Measurements from ENCODE around the gene OPHN1. TPM values are rescaled to one million over a fixed set of nuclear protein-coding genes. Genes with fewer than 3 reads are reported as not detected.
"Not testable (repeated sequence)": the region's sequence is repeated elsewhere in the genome, so short reads cannot be mapped to it uniquely, and the experiment has no call there.

The OPHN1 gene
- total and polyA plus RNA-seq, 4 donors, result 0.25 to 9.7 (median 4.9) TPM

DNA sequence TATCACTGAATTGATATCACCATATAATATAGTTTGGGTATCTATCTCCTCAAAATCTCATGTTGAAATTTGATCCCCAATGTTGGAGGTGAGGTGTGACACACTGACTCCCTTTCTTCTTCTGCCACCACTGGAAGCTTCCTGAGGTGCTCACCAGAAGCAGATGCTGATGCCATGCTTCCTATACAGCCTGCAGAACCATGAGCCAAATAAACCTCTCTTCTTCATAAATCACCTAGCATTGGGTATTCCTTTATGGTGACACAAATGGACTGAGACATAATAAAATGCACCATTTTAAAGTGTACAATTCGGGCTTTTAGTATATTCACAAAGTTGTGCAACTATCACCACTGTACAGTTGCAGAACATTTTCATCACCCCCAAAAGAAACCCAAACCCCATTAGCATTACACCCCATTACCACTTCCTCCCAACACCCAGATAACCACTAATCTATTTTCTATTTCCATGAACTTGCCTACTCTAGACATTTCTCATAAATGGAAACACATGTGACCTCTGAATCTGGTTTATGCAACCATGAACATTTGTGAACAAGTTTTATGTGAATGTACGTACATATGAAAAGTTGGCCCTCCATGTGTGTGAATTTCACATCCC, 148.9 kb downstream of the OPHN1 start:
- no peak overlapping the region for H3K4me3 ChIP-seq (ENCODE audit: low read length in 2 of 2)
- intact Hi-C loops (cut with DNase I), result no loop called here
- ATAC-seq (ENCODE audit: low FRiP score), result no peak
- no peaks in the 10 kb centered on the region for H3K27me3 ChIP-seq (ENCODE audit: control insufficient read depth in 1 of 2, insufficient read depth in 2 of 2, low read length in 1 of 2)
- no peaks in the 10 kb centered on the region for H3K9me3 ChIP-seq (ENCODE audit: control insufficient read depth, low read length)
- no peaks in the 10 kb centered on the region for H3K4me1 ChIP-seq (ENCODE audit: control insufficient read depth in 1 of 2, insufficient read depth in 2 of 2, low read length in 2 of 2)
- no peak overlapping the region for H3K27ac ChIP-seq (ENCODE audit: low read depth in 1 of 2, low read length in 2 of 2)
- 71 to 96% methylated on average over 2 of the region's 2 CpGs for WGBS, 2 donors
- no peak for DNase-seq
- no peaks in the 10 kb centered on the region for H3K36me3 ChIP-seq (ENCODE audit: control insufficient read depth in 1 of 2, insufficient read depth in 2 of 2, low read length in 1 of 2)

DNA sequence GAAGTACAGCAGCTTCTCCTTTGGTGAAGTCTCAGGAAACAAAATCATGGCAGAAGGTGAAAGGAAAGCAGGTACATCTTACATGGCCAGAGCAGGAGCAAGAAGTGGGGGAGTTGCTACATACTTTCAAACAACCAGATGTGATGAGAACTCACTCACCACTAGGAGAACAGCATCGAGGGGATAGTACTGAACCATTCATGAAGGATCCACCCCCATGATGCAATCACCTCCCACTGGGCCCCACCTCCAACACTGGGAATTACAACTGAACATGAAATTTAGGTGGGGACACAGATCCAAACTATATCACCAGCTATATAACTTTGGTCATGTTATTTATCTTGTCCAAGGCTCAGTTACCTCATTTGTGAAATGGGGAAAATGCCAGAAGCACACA, 159.4 kb downstream of the OPHN1 start:
- no peak for DNase-seq
- no peaks in the 10 kb centered on the region for H3K9me3 ChIP-seq (ENCODE audit: control insufficient read depth, low read length)
- no peak for ATAC-seq (ENCODE audit: low FRiP score)
- no peak overlapping the region for H3K27ac ChIP-seq (ENCODE audit: low read depth in 1 of 2, low read length in 2 of 2)
- H3K36me3 ChIP-seq (ENCODE audit: control insufficient read depth in 1 of 2, insufficient read depth in 2 of 2, low read length in 1 of 2), result no peaks in the 10 kb centered on the region
- 19 to 38% methylated on average over 1 of the region's 1 CpG for WGBS, 2 donors
- no peaks in the 10 kb centered on the region for H3K4me1 ChIP-seq (ENCODE audit: control insufficient read depth in 1 of 2, insufficient read depth in 2 of 2, low read length in 2 of 2)
- H3K27me3 ChIP-seq (ENCODE audit: control insufficient read depth in 1 of 2, insufficient read depth in 2 of 2, low read length in 1 of 2), result no peaks in the 10 kb centered on the region
- intact Hi-C loops (cut with DNase I), result no loop called here
- H3K4me3 ChIP-seq (ENCODE audit: low read length in 2 of 2), result no peak overlapping the region

DNA sequence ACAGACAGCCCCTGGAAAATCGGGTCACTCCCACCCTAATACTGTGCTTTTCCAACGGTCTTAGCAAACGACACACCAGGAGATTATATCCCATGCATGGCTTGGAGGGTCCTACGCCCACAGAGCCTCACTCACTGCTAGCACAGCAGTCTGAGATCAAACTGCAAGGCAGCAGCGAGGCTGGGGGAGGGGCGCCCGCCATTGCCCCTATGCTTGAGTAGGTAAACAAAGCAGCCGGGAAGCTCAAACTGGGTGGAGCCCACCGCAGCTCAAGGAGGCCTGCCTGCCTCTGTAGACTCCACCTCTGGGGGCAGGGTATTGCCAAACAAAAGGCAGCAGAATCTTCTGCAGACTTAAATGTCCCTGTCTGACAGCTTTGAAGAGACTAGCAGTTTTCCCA, 168.5 kb downstream of the OPHN1 start:
- ATAC-seq (ENCODE audit: low FRiP score); intact Hi-C loops (cut with DNase I); H3K4me1 ChIP-seq (ENCODE audit: control insufficient read depth in 1 of 2, insufficient read depth in 2 of 2, low read length in 2 of 2); H3K36me3 ChIP-seq (ENCODE audit: control insufficient read depth in 1 of 2, insufficient read depth in 2 of 2, low read length in 1 of 2); H3K27ac ChIP-seq (ENCODE audit: low read depth in 1 of 2, low read length in 2 of 2); H3K9me3 ChIP-seq (ENCODE audit: control insufficient read depth, low read length); H3K27me3 ChIP-seq (ENCODE audit: control insufficient read depth in 1 of 2, insufficient read depth in 2 of 2, low read length in 1 of 2); H3K4me3 ChIP-seq (ENCODE audit: low read length in 2 of 2): not testable (repeated sequence)
- WGBS, 2 donors, result 80 to 89% methylated on average over 9 of the region's 9 CpGs
- peak in 1 of 2 donors; percentile 50 for DNase-seq

DNA sequence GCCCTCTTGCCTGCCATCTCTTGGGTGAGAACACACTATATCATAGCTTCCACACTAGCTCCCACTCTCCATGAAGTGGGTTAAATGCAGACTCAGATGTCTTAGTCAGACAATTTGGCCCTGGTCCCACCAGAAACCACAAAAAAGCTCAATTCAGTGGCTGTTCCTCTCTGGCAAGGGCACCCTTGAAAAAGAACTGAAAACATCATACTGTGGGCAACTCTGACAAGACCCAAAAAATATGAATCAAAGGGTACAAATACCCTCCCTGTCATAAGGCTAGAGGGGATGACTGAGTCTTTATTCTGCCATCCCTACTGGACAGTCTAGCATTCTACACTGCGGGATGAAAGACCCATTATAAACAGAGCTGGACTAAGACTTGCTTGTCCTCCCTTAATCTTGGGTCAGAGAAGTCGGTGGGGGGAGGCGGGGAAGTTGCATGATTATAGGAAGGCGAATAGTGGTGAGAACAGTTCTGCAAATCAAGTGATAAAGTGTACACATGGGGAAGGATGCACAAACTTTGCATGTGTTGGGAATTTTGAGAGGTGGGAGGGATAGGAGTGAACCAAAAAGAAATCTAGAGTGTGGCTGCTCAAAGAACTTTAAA, 172.1 kb downstream of the OPHN1 start:
- no peak overlapping the region for H3K27ac ChIP-seq (ENCODE audit: low read depth in 1 of 2, low read length in 2 of 2)
- intact Hi-C loops (cut with DNase I), result no loop called here
- no peaks in the 10 kb centered on the region for H3K4me1 ChIP-seq (ENCODE audit: control insufficient read depth in 1 of 2, insufficient read depth in 2 of 2, low read length in 2 of 2)
- H3K27me3 ChIP-seq (ENCODE audit: control insufficient read depth in 1 of 2, insufficient read depth in 2 of 2, low read length in 1 of 2), result no peaks in the 10 kb centered on the region
- no peaks in the 10 kb centered on the region for H3K36me3 ChIP-seq (ENCODE audit: control insufficient read depth in 1 of 2, insufficient read depth in 2 of 2, low read length in 1 of 2)
- no peaks in the 10 kb centered on the region for H3K9me3 ChIP-seq (ENCODE audit: control insufficient read depth, low read length)
- 85 to 95% methylated on average over 4 of the region's 4 CpGs for WGBS, 2 donors
- DNase-seq (peak in 1 of 2 donors; percentile 44), ATAC-seq (ENCODE audit: low FRiP score) (no peak)
- H3K4me3 ChIP-seq (ENCODE audit: low read length in 2 of 2), result no peak overlapping the region

DNA sequence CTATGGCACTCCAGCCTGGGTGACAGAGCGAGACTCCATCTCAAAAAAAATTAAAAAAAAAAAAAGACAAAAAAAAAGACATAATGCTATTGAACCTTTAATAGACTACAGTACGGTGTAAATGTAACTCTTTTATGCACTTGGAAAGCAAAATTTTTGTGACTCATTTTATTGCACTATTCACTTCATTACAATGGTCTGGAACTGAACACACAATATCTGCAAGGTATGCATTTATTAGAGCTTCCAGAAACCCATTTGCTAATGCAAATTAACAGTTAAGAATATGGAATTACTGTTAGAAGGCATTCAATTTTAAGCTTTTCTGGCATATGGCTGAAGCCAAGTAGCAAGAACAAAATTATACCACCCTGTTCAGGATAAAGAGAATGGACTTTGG, 176.3 kb downstream of the OPHN1 start:
- intact Hi-C loops (cut with DNase I), result no loop called here

DNA sequence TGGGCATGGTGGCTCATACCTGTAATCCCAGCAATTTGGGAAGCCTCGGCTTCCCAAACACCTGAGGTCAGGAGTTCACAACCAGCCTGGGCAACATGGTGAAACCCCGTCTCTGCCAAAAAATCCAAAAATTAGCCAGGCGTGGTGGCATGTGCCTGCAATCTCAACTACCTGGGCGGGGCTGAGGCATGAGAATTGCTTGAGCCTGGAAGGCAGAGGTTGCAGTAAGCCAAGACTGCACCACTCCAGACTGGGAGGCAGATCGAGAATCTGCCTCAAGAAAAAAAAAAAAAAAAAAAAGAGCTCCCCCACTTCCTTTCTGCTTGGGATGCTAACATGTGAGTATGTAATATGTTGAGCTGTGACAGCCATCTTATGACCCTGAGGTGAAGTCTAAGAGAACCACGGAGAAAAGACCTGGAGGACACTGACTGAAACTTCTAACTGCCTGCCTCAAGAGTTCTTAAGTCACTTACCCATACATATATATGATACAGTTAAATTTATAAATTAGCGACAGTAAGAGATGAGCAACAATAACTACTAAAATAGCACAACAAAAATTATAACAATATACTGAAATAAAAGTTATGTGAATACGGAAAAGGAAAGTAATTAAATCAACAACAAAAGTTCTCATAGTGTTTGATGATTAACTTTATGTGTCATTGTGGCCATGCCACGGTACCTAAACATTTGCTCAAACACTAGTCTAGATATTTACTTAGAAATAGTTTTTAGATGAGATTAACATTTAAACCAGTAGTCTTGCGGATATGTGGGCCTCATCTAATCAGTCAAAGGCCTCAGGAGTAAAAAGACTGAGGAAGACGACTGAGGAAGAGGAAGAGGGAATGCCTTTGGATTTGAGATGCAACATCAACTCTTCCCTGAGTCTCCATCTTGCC, 178.3 kb downstream of the OPHN1 start:
- Histone ChIP-seq H3K27me3 (ENCODE audit: control insufficient read depth in 1 of 2, insufficient read depth in 2 of 2, low read length in 1 of 2) (no peaks in the 10 kb centered on the region), H3K9me3 (ENCODE audit: control insufficient read depth, low read length) (no peaks in the 10 kb centered on the region), H3K36me3 (ENCODE audit: control insufficient read depth in 1 of 2, insufficient read depth in 2 of 2, low read length in 1 of 2) (no peaks in the 10 kb centered on the region), H3K4me1 (ENCODE audit: control insufficient read depth in 1 of 2, insufficient read depth in 2 of 2, low read length in 2 of 2) (no peaks in the 10 kb centered on the region), H3K4me3 (ENCODE audit: low read length in 2 of 2) (no peak overlapping the region), H3K27ac (ENCODE audit: low read depth in 1 of 2, low read length in 2 of 2) (no peak overlapping the region)
- DNase-seq (peak in 1 of 2 donors; percentile 32), ATAC-seq (ENCODE audit: low FRiP score) (no peak)
- 77 to 95% methylated on average over 11 of the region's 11 CpGs for WGBS, 2 donors
- intact Hi-C loops (cut with DNase I), result no loop called here

More for the DNA sequence above, 176.3 kb downstream of the OPHN1 start:
- no peak overlapping the region for H3K27ac ChIP-seq (ENCODE audit: low read depth in 1 of 2, low read length in 2 of 2)
- H3K4me3 ChIP-seq (ENCODE audit: low read length in 2 of 2), result no peak overlapping the region
- H3K9me3 ChIP-seq (ENCODE audit: control insufficient read depth, low read length), result no peaks in the 10 kb centered on the region
- H3K4me1 ChIP-seq (ENCODE audit: control insufficient read depth in 1 of 2, insufficient read depth in 2 of 2, low read length in 2 of 2), result no peaks in the 10 kb centered on the region
- no peak for DNase-seq
- WGBS, 2 donors, result 75 to 98% methylated on average over 2 of the region's 2 CpGs
- no peak for ATAC-seq (ENCODE audit: low FRiP score)
- H3K27me3 ChIP-seq (ENCODE audit: control insufficient read depth in 1 of 2, insufficient read depth in 2 of 2, low read length in 1 of 2), result no peaks in the 10 kb centered on the region
- no peaks in the 10 kb centered on the region for H3K36me3 ChIP-seq (ENCODE audit: control insufficient read depth in 1 of 2, insufficient read depth in 2 of 2, low read length in 1 of 2)

DNA sequence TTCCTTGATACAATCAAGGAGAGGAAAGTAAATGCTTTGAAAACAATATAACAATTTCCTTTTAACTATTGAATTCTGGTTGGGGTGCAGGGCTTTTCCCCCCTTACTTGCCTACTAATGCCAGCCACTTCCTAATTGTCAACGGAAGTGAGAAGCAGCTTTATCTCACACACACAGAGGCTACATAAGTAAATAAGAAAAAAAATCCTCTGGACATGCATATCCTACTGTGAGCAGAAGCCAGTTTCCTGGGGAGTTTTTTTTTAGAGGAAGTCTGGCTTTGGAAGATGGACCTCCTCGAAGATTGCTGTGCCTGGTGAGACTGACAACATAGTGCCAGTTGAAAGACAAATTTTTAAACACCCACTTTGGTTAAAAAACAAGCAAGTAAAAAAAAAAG, 180.6 kb downstream of the OPHN1 start:
- 44 to 46% methylated on average over 2 of the region's 2 CpGs for WGBS, 2 donors
- Histone ChIP-seq H3K4me3 (ENCODE audit: low read length in 2 of 2) (no peak overlapping the region), H3K27me3 (ENCODE audit: control insufficient read depth in 1 of 2, insufficient read depth in 2 of 2, low read length in 1 of 2) (no peaks in the 10 kb centered on the region), H3K4me1 (ENCODE audit: control insufficient read depth in 1 of 2, insufficient read depth in 2 of 2, low read length in 2 of 2) (no peaks in the 10 kb centered on the region), H3K36me3 (ENCODE audit: control insufficient read depth in 1 of 2, insufficient read depth in 2 of 2, low read length in 1 of 2) (no peaks in the 10 kb centered on the region), H3K9me3 (ENCODE audit: control insufficient read depth, low read length) (no peaks in the 10 kb centered on the region), H3K27ac (ENCODE audit: low read depth in 1 of 2, low read length in 2 of 2) (no peak overlapping the region)
- no peak for ATAC-seq (ENCODE audit: low FRiP score)
- DNase-seq, result no peak
- intact Hi-C loops (cut with DNase I), result no loop called here

DNA sequence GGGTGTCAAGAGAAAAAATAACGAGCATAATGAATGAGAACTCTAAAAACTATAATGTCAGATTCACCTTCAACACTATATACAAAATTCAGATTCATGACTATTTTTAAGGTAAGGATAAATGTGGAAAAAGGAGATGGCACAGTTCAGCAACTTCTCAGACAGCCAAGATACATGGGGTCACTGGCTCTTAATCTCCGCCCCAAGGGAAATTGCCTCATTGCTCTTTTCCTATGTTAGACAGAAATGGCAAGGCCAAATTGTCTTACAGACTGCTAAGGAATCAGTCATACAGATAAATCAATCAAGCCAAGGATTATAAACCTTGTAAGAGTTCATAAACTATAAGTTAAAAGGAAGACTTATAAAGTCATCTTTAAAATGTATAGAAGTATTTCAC, 183.4 kb downstream of the OPHN1 start:
- 75 to 88% methylated on average over 2 of the region's 2 CpGs for WGBS, 2 donors
- ATAC-seq (ENCODE audit: low FRiP score), result no peak
- no peak overlapping the region for H3K27ac ChIP-seq (ENCODE audit: low read depth in 1 of 2, low read length in 2 of 2)

More for the DNA sequence above, 183.4 kb downstream of the OPHN1 start:
- Histone ChIP-seq H3K27me3 (ENCODE audit: control insufficient read depth in 1 of 2, insufficient read depth in 2 of 2, low read length in 1 of 2) (no peaks in the 10 kb centered on the region), H3K4me1 (ENCODE audit: control insufficient read depth in 1 of 2, insufficient read depth in 2 of 2, low read length in 2 of 2) (no peaks in the 10 kb centered on the region), H3K9me3 (ENCODE audit: control insufficient read depth, low read length) (no peaks in the 10 kb centered on the region), H3K4me3 (ENCODE audit: low read length in 2 of 2) (no peak overlapping the region), H3K36me3 (ENCODE audit: control insufficient read depth in 1 of 2, insufficient read depth in 2 of 2, low read length in 1 of 2) (no peaks in the 10 kb centered on the region)
- DNase-seq, result no peak
- intact Hi-C loops (cut with DNase I), result no loop called here
